ENCODE measurements around the gene CPS1. TPM values are rescaled to one million over a fixed set of nuclear protein-coding genes. Genes with fewer than 3 reads are reported as not detected.

CPS1 gene
- total RNA-seq, 1 donor from 2014 or later = 4.6 TPM

- Mint-ChIP-seq H3K36me3 (ENCODE audit: low read depth) (peaks cover 5% of the 10 kb centered on the region), H3K27me3 (ENCODE audit: low read depth) (no peaks in the 10 kb centered on the region), H3K4me3 (ENCODE audit: unreplicated experiment) (no peak overlapping the region), H3K4me1 (ENCODE audit: low read depth) (no peaks in the 10 kb centered on the region), H3K27ac (ENCODE audit: unreplicated experiment) (no peak overlapping the region), H3K9me3 (ENCODE audit: low read depth) (peaks cover 21% of the 10 kb centered on the region)
- TF ChIP-seq CTCF (IDR thresholded peaks at IDR 0.05) = no peak
- DNase-seq (ENCODE audit: low spot score) = no peak
Observed at GRCh38 chr2:210660751-210661150, 104.4 kb downstream of the CPS1 start.

- no peak for TF ChIP-seq CTCF (IDR thresholded peaks at IDR 0.05)
- Mint-ChIP-seq H3K27me3 (ENCODE audit: low read depth) (no peaks in the 10 kb centered on the region), H3K27ac (ENCODE audit: unreplicated experiment) (no peak overlapping the region), H3K4me1 (ENCODE audit: low read depth) (no peaks in the 10 kb centered on the region), H3K9me3 (ENCODE audit: low read depth) (peaks cover 21% of the 10 kb centered on the region), H3K36me3 (ENCODE audit: low read depth) (peaks cover 5% of the 10 kb centered on the region), H3K4me3 (ENCODE audit: unreplicated experiment) (no peak overlapping the region)
- no peak for DNase-seq (ENCODE audit: low spot score)
Observed at GRCh38 chr2:210662560-210662959, 106.2 kb downstream of the CPS1 start.

- no peak for DNase-seq (ENCODE audit: low spot score)
- Mint-ChIP-seq H3K36me3 (ENCODE audit: low read depth) (peaks cover 5% of the 10 kb centered on the region), H3K9me3 (ENCODE audit: low read depth) (peaks cover 21% of the 10 kb centered on the region), H3K27me3 (ENCODE audit: low read depth) (no peaks in the 10 kb centered on the region), H3K4me1 (ENCODE audit: low read depth) (no peaks in the 10 kb centered on the region), H3K27ac (ENCODE audit: unreplicated experiment) (no peak overlapping the region), H3K4me3 (ENCODE audit: unreplicated experiment) (no peak overlapping the region)
- TF ChIP-seq CTCF (IDR thresholded peaks at IDR 0.05) = peak; percentile 72
Observed at GRCh38 chr2:210663631-210664089, 107.3 kb downstream of the CPS1 start.

GRCh38 chr2:210667711-210668110, 111.3 kb downstream of the CPS1 start:
- H3K27me3 Mint-ChIP-seq (ENCODE audit: low read depth) = no peaks in the 10 kb centered on the region
- H3K4me1 Mint-ChIP-seq (ENCODE audit: low read depth) = no peaks in the 10 kb centered on the region
- no peak for DNase-seq (ENCODE audit: low spot score)
- no peak overlapping the region for H3K4me3 Mint-ChIP-seq (ENCODE audit: unreplicated experiment)
- H3K27ac Mint-ChIP-seq (ENCODE audit: unreplicated experiment) = no peak overlapping the region
- no peaks in the 10 kb centered on the region for H3K9me3 Mint-ChIP-seq (ENCODE audit: low read depth)
- no peak for TF ChIP-seq CTCF (IDR thresholded peaks at IDR 0.05)
- H3K36me3 Mint-ChIP-seq (ENCODE audit: low read depth) = no peaks in the 10 kb centered on the region

GRCh38 chr2:210671065-210671464, 114.7 kb downstream of the CPS1 start:
- no peaks in the 10 kb centered on the region for H3K36me3 Mint-ChIP-seq (ENCODE audit: low read depth)
- H3K27ac Mint-ChIP-seq (ENCODE audit: unreplicated experiment) = no peak overlapping the region
- H3K4me3 Mint-ChIP-seq (ENCODE audit: unreplicated experiment) = no peak overlapping the region
- H3K27me3 Mint-ChIP-seq (ENCODE audit: low read depth) = no peaks in the 10 kb centered on the region
- no peak for DNase-seq (ENCODE audit: low spot score)
- no peak for TF ChIP-seq CTCF (IDR thresholded peaks at IDR 0.05)
- H3K9me3 Mint-ChIP-seq (ENCODE audit: low read depth) = no peaks in the 10 kb centered on the region
- H3K4me1 Mint-ChIP-seq (ENCODE audit: low read depth) = no peaks in the 10 kb centered on the region
